ENCODE measurements around the gene LARP4B. TPM values are rescaled to one million over a fixed set of nuclear protein-coding genes. Genes with fewer than 3 reads are reported as not detected.

The LARP4B gene
- total RNA-seq, 3 donors from 2014 or later, result 97.5 to 155 (median 116) TPM

DNA sequence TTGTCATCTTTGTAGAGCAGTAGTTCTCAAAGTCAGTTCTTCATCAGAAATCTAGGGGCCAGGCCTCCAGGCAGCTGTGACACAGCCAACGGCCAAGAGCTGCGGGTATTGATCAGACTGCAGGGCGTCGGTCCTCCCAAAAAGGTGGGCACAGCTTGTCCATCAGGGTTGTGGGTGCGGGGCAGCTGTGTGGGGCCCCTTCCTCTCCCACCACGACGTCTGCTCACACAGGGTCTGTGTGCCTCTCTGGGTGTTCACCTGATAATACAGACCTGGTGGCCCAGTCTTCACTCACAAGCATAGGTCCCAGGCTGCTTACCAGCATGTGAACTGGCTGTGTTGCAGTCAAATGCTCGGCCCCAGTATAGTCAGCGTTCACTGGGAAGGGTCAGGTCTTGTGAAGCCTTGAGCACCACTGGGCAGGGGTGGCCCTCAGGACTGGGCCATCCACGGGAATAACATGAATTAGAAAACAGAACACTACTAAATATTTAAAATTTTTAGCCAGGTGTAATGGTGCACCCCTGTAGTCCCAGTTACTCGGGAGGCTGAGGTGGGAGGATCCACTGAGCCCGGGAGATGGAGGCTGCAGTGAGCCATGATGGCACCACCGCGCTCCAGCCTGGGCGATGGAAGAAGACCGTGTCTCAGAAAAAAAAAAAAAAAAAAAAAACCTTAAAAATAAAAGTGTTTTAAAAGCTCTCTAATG is 139.3 kb downstream of the LARP4B start:
- intact Hi-C loops (cut with DNase I, micrococcal nuclease), result no loop called here
- DNase-seq (peak in 1 of 3 donors; percentile 17), ATAC-seq (no peak)
- H3K4me1 ChIP-seq (ENCODE audit: low read depth), result peaks cover 4% of the 10 kb centered on the region
- no peak overlapping the region for H3K4me3 ChIP-seq
- H3K36me3 ChIP-seq (ENCODE audit: low read depth), result no peaks in the 10 kb centered on the region
- TF ChIP-seq, protein P1, sequence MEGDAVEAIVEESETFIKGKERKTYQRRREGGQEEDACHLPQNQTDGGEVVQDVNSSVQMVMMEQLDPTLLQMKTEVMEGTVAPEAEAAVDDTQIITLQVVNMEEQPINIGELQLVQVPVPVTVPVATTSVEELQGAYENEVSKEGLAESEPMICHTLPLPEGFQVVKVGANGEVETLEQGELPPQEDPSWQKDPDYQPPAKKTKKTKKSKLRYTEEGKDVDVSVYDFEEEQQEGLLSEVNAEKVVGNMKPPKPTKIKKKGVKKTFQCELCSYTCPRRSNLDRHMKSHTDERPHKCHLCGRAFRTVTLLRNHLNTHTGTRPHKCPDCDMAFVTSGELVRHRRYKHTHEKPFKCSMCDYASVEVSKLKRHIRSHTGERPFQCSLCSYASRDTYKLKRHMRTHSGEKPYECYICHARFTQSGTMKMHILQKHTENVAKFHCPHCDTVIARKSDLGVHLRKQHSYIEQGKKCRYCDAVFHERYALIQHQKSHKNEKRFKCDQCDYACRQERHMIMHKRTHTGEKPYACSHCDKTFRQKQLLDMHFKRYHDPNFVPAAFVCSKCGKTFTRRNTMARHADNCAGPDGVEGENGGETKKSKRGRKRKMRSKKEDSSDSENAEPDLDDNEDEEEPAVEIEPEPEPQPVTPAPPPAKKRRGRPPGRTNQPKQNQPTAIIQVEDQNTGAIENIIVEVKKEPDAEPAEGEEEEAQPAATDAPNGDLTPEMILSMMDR (IDR thresholded peaks at IDR 0.05), result no peak
- no peaks in the 10 kb centered on the region for H3K9me3 ChIP-seq

DNA sequence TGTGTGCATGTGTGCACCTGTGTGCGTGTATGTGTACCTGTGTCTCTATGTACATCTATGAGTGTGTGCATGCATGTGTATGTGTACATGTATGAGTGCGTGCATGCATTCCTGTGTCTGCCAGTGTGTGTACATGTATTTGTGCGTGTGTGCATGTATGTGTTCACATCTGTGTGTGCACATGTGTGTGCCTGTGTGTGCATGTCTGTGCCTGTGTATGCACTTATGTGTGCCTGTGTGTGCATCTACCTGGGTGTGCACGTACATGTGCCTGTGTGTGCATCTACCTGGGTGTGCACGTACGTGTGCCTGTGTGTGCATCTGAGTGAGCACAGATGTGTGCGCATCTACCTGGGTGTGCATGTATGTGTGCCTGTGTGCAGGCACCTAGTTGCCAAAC is 139.9 kb downstream of the LARP4B start:
- intact Hi-C loops (cut with DNase I, micrococcal nuclease), result no loop called here
- DNase-seq (no peak), ATAC-seq (no peak)
- Histone ChIP-seq H3K4me1 (ENCODE audit: low read depth) (peaks cover 4% of the 10 kb centered on the region), H3K36me3 (ENCODE audit: low read depth) (no peaks in the 10 kb centered on the region), H3K4me3 (no peak overlapping the region), H3K9me3 (no peaks in the 10 kb centered on the region)
- TF ChIP-seq, protein P1 (IDR thresholded peaks at IDR 0.05), result no peak

DNA sequence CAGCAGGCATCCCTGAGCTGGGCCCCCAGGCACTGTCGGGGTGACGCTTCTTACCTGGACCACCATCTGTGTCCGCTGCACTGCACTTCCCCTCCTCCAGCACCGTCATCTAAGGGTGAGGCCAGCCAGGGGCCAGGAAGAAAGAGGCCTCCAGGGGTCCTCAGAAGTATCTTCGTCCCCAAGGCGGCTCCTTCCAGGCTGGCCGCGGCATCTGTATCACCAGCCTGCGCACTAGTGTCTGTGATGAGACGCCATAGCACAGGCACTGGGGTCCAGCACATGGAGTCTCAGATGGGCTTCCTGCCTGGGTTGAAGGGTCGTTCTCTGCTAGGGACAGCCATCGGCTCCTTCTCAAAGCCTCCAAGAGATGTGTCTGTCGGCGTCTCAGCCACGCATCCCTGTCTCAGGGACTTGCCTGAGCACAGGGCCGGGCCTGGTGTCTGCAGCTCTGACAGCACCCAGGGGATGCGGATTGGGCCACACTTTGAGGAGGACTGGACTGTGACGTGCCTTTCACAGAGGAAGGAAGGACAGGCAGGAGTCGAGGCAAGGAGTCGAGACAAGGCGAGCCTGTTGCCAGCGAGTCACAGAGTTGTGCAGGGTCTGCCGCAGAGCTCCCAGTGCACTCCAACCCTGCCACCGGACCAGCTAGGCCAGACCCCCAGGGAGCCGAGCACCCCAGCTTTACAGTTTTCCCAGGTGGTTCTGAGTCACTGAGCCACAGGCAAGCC is 140.5 kb downstream of the LARP4B start:
- intact Hi-C loops (cut with DNase I, micrococcal nuclease), result no loop called here
- ATAC-seq (no peak), DNase-seq (peak in 1 of 3 donors; percentile 15)
- Histone ChIP-seq H3K9me3 (no peaks in the 10 kb centered on the region), H3K36me3 (ENCODE audit: low read depth) (no peaks in the 10 kb centered on the region), H3K4me1 (ENCODE audit: low read depth) (peaks cover 4% of the 10 kb centered on the region), H3K4me3 (no peak overlapping the region)
- TF ChIP-seq, protein P1 (IDR thresholded peaks at IDR 0.05), result no peak

DNA sequence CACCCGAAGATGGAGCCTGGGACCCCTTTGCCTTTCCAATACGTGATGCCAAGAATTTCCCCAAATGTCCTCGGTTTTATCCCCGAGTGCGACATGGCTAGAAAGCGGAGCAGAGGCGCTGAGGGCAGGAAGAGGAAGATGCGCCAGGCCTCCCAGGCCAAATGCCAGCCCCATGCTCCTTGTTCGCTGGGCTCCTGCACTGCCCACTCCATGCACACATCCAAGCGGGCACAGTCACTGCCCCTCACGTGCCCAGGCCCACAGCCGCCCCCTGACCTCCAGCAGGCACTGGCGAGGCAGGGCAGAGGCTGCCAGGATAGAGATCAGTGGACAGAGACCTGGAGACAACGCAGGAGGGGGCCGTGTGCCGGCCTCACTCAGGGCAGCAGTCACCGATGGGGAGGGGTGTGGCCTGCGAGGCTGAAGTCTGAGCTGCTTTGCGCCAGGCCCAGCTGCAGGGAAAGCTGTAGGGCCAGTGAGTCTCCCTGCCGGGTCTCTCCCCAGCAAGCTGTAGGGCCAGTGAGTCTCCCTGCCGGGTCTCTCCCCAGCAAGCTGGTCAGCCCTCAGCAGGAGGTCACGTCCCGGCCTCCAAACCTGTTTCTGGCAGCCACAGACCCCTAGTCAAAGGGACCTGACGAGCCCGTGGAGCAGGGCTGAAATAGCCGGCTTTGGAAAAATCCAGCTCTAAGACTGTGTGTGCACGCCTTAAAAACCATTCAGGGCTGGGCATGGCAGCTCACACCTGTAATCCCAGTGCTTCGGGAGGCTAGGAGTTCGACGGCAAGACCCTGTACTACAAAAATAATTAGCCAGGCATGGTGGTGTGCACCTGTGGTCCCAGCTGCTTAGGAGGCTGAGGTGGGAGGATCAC is 141.4 kb downstream of the LARP4B start:
- H3K4me1 ChIP-seq (ENCODE audit: low read depth), result peaks cover 4% of the 10 kb centered on the region
- intact Hi-C loops (cut with DNase I, micrococcal nuclease), result no loop called here
- no peak overlapping the region for H3K4me3 ChIP-seq
- DNase-seq (peak in 1 of 3 donors; percentile 10), ATAC-seq (peak; percentile 66)
- no peaks in the 10 kb centered on the region for H3K36me3 ChIP-seq (ENCODE audit: low read depth)
- TF ChIP-seq, protein P1 (IDR thresholded peaks at IDR 0.05), result no peak
- no peaks in the 10 kb centered on the region for H3K9me3 ChIP-seq
